Vagina (tissue), 2 donors: Measurements from ENCODE around the gene CYYR1.

Experiments
- POLR2A ChIP-seq, 2 donors: fragments of 450-650 bp; IDR thresholded peaks; one replicate each; pipeline ENCODE4 v1.6.1; 2017; ENCODE audit warnings: antibody characterized with exemption in 2 of 2, mild to moderate bottlenecking in 2 of 2, moderate library complexity in 2 of 2
- POLR2AphosphoS5 ChIP-seq, 2 donors: sonication (generic); formaldehyde crosslinking; IDR thresholded peaks; one replicate each; pipeline ENCODE4 v1.9.0; 2017; ENCODE audit warnings: antibody characterized with exemption in 2 of 2, mild to moderate bottlenecking in 2 of 2, low read depth in 1 of 2; ENCODE audit not compliant: insufficient read depth in 1 of 2
- TF ChIP-seq, protein P1 (sequence below), 3 experiments: fragments of 450-650 bp in 2 of 3; fragments of 200-600 bp in 1 of 3; sonication (generic) in 1 of 3; IDR thresholded peaks; one replicate each; pipeline ENCODE4 v1.5.1; 2017 to 2019; ENCODE audit warnings: antibody characterized with exemption in 3 of 3, mild to moderate bottlenecking in 2 of 3, moderate library complexity in 2 of 3

DNA sequence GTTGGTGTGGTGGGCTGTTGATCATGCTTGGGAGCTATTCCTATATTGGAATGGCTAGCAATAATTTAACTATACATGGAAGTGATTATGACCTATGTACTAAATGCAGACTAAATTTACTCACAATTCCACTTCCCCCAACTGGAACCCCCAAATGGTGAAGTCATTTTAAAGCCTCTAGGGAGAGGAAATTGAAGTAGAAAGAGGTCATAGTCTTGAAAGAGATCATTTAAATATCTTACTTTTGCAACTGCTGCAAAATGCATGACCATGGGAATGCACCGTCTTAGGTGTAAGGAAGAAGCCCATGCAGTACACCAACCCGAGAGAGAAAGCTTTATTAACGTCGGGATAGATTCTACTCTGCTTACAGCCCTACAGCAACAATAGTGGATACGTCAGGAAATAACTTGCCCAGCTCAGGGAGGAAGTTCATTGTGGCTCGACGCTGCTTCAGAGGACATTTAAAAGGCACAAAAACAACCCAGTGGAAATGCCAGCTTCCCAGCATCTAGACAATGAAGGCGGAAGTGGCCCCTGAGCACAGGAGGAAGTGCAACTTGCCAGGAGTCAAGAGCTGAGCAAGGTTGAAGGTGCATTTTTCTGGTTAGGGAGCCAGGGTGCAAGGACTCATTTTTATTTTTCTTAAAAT lies 26.5 kb downstream of the CYYR1 start:
- TF ChIP-seq POLR2AphosphoS5 (IDR thresholded peaks at IDR 0.05; ENCODE audit: insufficient read depth in 1 of 2, low read depth in 1 of 2): peak in 1 of 2 donors; percentile 14
- no peak for TF ChIP-seq POLR2A (IDR thresholded peaks at IDR 0.05)
- TF ChIP-seq, protein P1, sequence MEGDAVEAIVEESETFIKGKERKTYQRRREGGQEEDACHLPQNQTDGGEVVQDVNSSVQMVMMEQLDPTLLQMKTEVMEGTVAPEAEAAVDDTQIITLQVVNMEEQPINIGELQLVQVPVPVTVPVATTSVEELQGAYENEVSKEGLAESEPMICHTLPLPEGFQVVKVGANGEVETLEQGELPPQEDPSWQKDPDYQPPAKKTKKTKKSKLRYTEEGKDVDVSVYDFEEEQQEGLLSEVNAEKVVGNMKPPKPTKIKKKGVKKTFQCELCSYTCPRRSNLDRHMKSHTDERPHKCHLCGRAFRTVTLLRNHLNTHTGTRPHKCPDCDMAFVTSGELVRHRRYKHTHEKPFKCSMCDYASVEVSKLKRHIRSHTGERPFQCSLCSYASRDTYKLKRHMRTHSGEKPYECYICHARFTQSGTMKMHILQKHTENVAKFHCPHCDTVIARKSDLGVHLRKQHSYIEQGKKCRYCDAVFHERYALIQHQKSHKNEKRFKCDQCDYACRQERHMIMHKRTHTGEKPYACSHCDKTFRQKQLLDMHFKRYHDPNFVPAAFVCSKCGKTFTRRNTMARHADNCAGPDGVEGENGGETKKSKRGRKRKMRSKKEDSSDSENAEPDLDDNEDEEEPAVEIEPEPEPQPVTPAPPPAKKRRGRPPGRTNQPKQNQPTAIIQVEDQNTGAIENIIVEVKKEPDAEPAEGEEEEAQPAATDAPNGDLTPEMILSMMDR (IDR thresholded peaks at IDR 0.05): no peak
